Stimulated activated CD4-positive, alpha-beta T cell treated with anti-CD3 and anti-CD28 coated beads, TNF-alpha, amount 100 ng/mL, for 48 hours (primary cell): ENCODE results near the gene COL19A1.

ENCODE experiments used
- DNase-seq, 3 donors: peaks; one replicate each; pipeline ENCODE4 v3.0.0-alpha.2; 2020; ENCODE audit warnings: low read depth in 3 of 3

The COL19A1 gene

GRCh38 chr6:70124882-70125545 is 258.7 kb downstream of the COL19A1 start:
- DNase-seq, result no peak

DNA sequence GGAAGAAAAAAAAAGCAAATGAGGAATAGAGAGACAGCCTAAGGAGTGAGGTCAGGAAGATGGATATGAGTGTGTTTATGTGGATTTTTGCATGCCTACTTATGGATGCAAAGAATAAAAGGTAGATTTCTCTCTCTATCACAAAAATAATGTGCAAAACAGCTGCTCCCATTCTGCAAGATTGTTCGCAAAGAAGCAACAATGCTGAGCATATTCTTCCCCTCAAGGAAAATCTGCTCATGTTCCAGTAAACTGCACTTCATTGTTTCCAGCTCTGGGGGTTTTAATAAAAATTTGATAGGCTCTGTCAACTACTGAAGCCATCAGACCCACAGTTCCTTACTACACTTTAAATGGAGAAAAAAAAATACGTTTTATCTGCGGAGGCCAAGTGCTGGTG is 259.2 kb downstream of the COL19A1 start:
- DNase-seq, result no peak

GRCh38 chr6:70129341-70129740 is 263.0 kb downstream of the COL19A1 start:
- no peak for DNase-seq

DNA sequence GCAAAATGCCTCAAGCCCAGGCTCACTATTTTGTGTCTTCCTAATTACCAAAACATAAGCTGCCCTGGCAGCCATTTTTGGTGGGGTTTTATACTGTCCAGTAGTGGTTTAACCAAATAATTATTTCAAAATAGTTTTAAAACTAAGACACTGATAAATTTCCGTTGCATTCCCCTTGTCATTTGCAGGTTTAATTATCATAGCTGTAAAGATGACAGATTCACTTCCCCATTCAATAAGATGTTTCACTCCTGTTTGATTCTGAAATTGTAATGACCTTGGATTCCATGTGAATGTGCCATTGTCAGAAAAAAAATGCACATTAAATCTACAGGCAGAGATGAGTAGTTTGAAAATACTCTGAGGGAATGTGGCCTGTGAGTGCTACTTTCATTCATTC is 264.5 kb downstream of the COL19A1 start:
- DNase-seq, result no peak

DNA sequence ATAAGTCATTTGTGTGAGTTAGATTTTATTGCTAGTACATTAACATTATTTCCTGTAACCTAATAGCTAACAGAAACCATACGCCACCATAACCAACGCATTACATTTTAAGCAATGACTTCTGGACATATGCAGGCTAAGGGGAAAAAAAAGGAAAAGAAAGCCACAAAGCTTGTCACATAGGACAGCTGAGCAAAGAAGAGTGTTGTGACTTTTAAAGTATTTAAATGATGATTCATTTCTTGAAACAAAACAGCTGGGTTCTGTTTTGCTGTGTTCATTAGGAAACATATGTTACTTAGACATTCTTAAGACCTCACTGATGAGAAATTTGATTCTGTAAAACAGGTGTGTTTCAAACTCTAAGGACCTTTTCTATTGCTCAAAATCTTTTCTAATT is 265.2 kb downstream of the COL19A1 start:
- DNase-seq, result no peak

DNA sequence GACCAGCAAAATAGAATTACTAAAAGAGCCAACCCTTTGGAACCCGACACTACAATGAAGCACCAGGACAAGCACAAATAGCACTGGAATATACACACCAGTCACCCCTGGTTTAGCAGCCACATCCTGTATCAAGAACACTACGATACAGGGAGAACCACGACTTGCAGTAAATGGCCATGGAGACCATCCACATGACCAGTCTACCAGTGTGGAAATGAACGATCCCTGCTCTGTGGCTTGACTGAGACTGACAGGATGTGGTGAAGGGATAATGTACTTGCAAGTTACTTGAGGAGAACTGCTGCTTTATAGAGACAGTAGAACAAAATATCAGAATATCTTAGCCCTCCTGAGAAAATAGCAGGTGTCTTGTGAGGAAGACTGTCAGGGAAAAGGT is 266.9 kb downstream of the COL19A1 start:
- no peak for DNase-seq

- no peak for DNase-seq
Observed at GRCh38 chr6:70134542-70134941, 268.2 kb downstream of the COL19A1 start.

GRCh38 chr6:70135219-70136160 is 269.1 kb downstream of the COL19A1 start:
- no peak for DNase-seq

GRCh38 chr6:70136996-70137395 is 270.6 kb downstream of the COL19A1 start:
- no peak for DNase-seq

DNA sequence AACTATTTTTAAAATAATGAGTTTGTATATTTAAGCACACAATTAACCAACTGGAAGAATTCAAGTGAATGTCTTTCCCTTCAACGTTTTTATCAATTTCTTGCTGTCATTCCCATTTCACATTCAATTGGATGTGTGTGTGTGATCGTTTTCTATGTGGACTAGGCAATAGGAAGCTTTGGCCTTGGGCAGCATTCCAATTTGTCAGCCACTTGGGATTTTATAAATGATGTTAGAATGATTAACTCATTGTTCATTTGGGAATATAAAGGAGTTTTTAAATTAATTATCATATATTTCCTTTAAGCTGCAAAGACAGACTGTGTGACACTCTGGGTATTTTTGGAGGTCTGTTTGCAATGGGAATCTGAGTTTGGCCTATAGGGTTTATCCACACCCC is 274.1 kb downstream of the COL19A1 start:
- no peak for DNase-seq

DNA sequence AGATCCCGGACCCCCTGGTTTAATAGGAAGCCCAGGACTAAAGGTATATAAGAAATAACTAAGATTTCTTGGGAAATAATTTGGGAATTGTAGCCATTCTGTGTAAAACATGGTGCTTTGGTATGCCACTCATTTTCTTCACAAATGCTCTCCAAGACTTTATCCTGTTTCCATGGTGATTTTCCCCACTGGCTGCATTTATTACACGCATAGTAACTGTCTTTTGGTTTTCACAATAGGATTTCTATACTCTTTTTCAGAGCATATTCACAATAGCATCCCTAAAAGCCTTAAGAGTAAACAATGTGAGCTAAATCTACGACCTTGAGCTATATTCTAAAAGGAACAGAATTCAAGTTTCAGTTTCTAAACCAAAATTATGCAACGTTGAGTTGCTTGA is 275.7 kb downstream of the COL19A1 start:
- DNase-seq, result no peak

- DNase-seq, result no peak
Observed at GRCh38 chr6:70145178-70145577, 278.8 kb downstream of the COL19A1 start.

GRCh38 chr6:70149209-70149788 is 282.9 kb downstream of the COL19A1 start:
- DNase-seq, result no peak

DNA sequence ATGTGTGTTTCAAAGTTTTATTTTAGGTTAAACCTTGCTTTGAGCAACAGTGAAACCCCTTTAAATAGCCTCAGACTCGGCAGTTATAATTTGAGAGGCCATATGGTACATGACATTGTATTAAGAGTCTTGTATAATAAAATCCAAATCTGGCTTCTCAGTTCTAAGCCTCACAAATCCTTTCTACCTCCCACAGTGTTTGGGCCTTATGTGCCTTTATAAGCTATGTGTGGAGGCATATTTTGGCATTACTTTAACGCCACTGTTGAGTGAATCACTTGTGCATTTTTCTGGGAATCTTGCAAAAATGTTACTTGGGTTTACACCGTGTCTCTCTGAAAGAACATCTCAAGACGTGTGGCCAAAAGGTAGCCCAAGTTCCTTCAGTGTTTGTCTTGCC is 284.2 kb downstream of the COL19A1 start:
- DNase-seq, result no peak

DNA sequence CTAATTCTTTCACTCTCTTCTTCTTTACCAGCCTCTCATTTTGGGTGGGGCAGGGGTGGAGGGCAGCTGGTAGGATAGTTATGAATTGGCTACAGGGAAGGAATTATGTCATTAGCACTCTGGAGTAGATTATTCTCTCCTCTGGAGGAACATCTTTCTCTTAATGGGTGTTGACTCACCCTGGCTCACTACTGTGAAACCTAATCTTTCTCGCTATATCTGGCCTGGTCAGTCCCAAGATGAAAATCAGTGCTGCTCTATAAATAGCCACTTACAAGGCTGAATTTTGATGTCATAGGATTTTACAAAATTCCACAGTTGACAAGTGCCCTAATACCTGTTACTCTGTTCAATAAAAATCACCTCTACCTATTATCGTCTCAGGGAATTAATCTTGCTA is 285.3 kb downstream of the COL19A1 start:
- no peak for DNase-seq

DNA sequence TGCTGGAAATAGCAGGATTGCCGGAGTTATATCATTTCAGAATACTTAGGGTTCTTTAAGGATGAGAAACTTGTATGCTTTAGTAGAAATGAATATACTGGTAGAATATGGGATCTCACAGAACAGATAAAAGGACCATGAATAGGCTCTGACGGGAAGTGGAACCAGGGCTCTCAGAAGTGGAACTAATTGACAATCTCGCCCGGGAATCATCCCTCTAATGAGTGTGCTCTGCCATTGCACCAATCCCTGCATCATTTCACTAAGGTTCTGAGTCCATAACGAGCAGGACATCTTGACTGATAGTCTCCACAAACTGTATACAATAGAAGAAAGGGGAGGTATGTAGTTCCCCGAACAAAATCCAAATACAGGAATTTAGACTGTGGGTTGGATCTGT is 286.4 kb downstream of the COL19A1 start:
- no peak for DNase-seq

- no peak for DNase-seq
Observed at GRCh38 chr6:70157086-70157485, 290.7 kb downstream of the COL19A1 start.

DNA sequence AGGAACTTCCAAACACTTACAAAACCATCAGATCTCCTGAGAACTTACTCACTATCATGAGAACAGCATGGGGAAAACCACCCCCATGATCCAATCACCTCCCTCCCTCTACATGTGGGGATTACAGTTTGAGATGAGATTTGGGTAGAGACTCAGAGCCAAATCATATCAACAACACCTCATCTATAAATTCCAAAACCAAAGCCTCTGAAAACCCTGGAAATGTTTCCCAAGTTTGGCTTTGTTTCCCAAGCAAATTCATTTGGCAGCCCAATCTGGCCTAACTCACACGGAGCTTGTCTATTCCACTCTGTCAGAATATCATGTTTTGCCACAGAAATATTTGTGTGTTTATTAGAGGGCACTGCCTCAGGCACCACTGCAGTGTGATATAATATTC is 293.9 kb downstream of the COL19A1 start:
- DNase-seq, result no peak

GRCh38 chr6:70162972-70163371 is 296.6 kb downstream of the COL19A1 start:
- no peak for DNase-seq

GRCh38 chr6:70163795-70164194 is 297.4 kb downstream of the COL19A1 start:
- DNase-seq, result no peak

- DNase-seq, result no peak
Observed at GRCh38 chr6:70164556-70164955, 298.2 kb downstream of the COL19A1 start.

DNA sequence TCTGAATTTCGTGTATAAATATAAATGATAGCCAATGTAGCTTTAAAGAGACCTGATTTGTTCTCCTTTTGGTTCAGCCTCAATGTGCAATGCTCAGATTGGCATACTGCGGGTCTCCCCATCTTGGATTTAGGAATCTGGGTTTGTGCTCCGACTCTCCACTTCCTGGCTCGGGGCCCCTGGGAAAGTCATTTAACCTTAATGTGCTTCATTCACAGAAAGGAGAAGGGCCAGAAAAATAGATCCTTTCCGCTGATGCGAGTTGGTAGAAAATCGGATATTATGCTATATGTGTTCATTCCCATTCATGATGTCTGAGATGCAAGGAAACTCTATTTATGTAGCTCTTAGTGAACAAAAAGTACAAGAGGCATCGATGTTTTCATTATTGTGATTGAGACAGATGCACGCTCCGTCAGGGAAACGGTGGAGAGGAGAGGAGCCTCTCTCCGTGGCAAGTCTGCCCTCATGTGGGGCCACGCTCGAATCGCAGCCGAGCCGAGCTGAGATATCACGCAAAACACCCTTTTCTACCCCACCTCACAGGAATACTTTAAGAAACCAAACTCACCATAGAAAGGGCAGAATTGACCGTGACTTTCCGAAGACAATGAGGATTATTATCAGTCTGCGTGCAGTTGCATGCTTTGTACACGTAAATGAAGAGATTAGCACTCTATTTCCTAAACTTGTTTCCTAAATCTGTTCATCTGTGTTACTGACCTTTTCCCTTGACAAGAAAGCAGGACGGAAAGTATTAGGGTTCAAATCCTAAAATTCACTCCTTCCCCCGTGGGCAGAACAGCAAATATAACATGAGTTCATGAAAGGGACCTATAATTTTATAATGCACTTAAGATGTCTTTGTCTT is 300.0 kb downstream of the COL19A1 start:
- DNase-seq, result peak in 2 of 3 donors; percentile 3 to 6
